Measurements from ENCODE around the gene HBG1. TPM values are rescaled to one million over a fixed set of nuclear protein-coding genes. Genes with fewer than 3 reads are reported as not detected.

Gene HBG1
- total RNA-seq, 1 experiment from 2014 or later = not detected

DNA sequence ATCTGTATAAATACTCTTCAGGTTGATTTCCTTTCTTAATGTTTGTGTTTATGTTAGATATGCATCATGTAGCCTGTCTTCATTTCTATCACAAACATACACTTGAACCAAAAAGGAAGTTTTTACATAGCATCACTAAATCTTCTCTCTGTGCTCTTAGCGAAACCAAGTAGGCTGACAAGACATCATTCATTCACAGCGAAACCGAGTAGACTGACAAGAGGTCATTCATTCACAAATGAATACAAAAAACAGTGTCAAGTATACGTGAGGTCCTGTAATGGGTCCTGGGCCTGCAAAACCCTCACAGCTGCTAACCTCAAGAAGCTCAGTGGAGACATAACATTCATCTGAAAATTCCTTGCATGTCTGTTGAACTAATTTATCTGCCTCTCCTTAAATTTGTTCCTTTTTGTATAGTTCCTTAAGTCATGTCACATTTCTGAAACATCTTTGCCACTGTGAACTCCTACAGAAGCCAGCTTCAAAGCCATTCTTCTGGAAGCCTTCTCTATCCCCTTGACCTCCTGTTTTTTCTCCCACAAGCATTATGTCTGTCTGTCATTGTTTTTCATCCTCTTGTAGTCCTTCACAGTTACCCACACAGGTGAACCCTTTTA, 29.9 kb upstream of the HBG1 start:
- H3K79me2 ChIP-seq (ENCODE audit: insufficient read depth, low read length) = no peaks in the 10 kb centered on the region
- H3K23ac ChIP-seq (ENCODE audit: insufficient read length, low read depth, low read length) = no peak overlapping the region
- no peaks in the 10 kb centered on the region; a peak in 1 of 7 replicates for H3K36me3 Mint-ChIP-seq (ENCODE audit: insufficient read depth in 1 of 3, low read depth in 3 of 3)
- H3K9me3 ChIP-seq (ENCODE audit: control insufficient read depth, low read depth, low read length) = no peaks in the 10 kb centered on the region
- DNase-seq = no peak
- no peak overlapping the region for H3K4ac ChIP-seq (ENCODE audit: low read depth, low read length)
- H3T11ph ChIP-seq (ENCODE audit: low read length) = no peak overlapping the region
- no peak overlapping the region for H2BK120ac ChIP-seq (ENCODE audit: low read depth, low read length, poor library complexity, severe bottlenecking)
- no peak overlapping the region for H3K56ac ChIP-seq (ENCODE audit: insufficient read length, low read depth, low read length)
- H3K14ac ChIP-seq (ENCODE audit: insufficient read depth, low read length) = no peak overlapping the region
- H3K27me3 Mint-ChIP-seq (ENCODE audit: low read depth) = no peaks in the 10 kb centered on the region; the same call in 1 of the 2 replicates
- H3K9ac ChIP-seq (ENCODE audit: extremely low read depth, insufficient read length, low read length) = no peak overlapping the region
- H3K23me2 ChIP-seq (ENCODE audit: insufficient read length, low read depth, low read length, poor library complexity, severe bottlenecking) = no peaks in the 10 kb centered on the region
- no peak overlapping the region for H4K8ac ChIP-seq (replicated peaks; ENCODE audit: insufficient read length, low read depth, low read length)
- no CpG with 5 or more reads among the region's 4 CpGs for WGBS (ENCODE audit: extremely low coverage, insufficient read length, low lambda C conversion rate)
- no peak overlapping the region for H4K5ac ChIP-seq (ENCODE audit: insufficient read length, low read depth, low read length)
- no peaks in the 10 kb centered on the region for H4K20me1 ChIP-seq (ENCODE audit: control insufficient read depth, insufficient read depth, insufficient read length)
- no peak overlapping the region for H3K27ac ChIP-seq (ENCODE audit: insufficient read length, low read depth, low read length)
- H4K91ac ChIP-seq (ENCODE audit: insufficient read length, low read depth, low read length) = no peak overlapping the region
- no peak overlapping the region for H2AK5ac ChIP-seq (ENCODE audit: insufficient read length, low read length)
- no peak overlapping the region for H2BK15ac ChIP-seq (ENCODE audit: low read depth, low read length)
- no peaks in the 10 kb centered on the region for H3K27me3 ChIP-seq (ENCODE audit: insufficient read depth, low read length)
- H2BK5ac ChIP-seq (ENCODE audit: insufficient read length, low read length) = no peak overlapping the region
- TF ChIP-seq, protein P1, sequence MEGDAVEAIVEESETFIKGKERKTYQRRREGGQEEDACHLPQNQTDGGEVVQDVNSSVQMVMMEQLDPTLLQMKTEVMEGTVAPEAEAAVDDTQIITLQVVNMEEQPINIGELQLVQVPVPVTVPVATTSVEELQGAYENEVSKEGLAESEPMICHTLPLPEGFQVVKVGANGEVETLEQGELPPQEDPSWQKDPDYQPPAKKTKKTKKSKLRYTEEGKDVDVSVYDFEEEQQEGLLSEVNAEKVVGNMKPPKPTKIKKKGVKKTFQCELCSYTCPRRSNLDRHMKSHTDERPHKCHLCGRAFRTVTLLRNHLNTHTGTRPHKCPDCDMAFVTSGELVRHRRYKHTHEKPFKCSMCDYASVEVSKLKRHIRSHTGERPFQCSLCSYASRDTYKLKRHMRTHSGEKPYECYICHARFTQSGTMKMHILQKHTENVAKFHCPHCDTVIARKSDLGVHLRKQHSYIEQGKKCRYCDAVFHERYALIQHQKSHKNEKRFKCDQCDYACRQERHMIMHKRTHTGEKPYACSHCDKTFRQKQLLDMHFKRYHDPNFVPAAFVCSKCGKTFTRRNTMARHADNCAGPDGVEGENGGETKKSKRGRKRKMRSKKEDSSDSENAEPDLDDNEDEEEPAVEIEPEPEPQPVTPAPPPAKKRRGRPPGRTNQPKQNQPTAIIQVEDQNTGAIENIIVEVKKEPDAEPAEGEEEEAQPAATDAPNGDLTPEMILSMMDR (conservative IDR thresholded peaks at IDR 0.05) = no peak
- no peaks in the 10 kb centered on the region for H3K4me1 ChIP-seq (ENCODE audit: insufficient read depth, low read length)
- no peaks in the 10 kb centered on the region for H3K9me3 Mint-ChIP-seq
- no peak overlapping the region for H2AFZ ChIP-seq (ENCODE audit: low read length)
- no peak overlapping the region for H2BK20ac ChIP-seq (ENCODE audit: low read depth, low read length, poor library complexity, severe bottlenecking)
- H3K79me1 ChIP-seq (ENCODE audit: insufficient read depth, low read depth, low read length, poor library complexity, severe bottlenecking) = no peaks in the 10 kb centered on the region
- no peak overlapping the region for H3K18ac ChIP-seq (ENCODE audit: insufficient read length, low read depth, low read length)
- H3K4me2 ChIP-seq (ENCODE audit: insufficient read depth, insufficient read length, low read length) = no peak overlapping the region
- H3K27ac Mint-ChIP-seq = no peak overlapping the region
- peaks cover 6 to 8% of the 10 kb centered on the region in 2 experiments for H3K4me1 Mint-ChIP-seq
- no peak overlapping the region for H2BK12ac ChIP-seq (ENCODE audit: insufficient read length, low read depth, low read length)
- H3K4me3 Mint-ChIP-seq = no peak overlapping the region
